GM12892 (cell line): ENCODE data around the gene JPH3.

Experiments used
- POLR2A ChIP-seq: IDR thresholded peaks from 2 replicates; pipeline ENCODE4 v1.6.1; 2011; ENCODE audit warnings: low read depth, low read length, control low read depth
- POLR2AphosphoS5 ChIP-seq: IDR thresholded peaks from 2 replicates; pipeline ENCODE4 v1.6.1; 2011; ENCODE audit warnings: low read depth, low read length, control low read depth

- TF ChIP-seq POLR2A (no peak), POLR2AphosphoS5 (no peak)
Measured at GRCh38 chr16:87636050-87636684, 33.9 kb downstream of the JPH3 start.
